OCI-LY1 (cell line): ENCODE data around the gene TNRC6C.

Experiments
- EZH2 ChIP-seq: fragments of 200-600 bp; sonication (generic), shearing (Covaris generic); IDR thresholded peaks from 2 replicates; pipeline ENCODE4 v1.8.0; 2017; ENCODE audit warnings: borderline replicate concordance, mixed run types, mild to moderate bottlenecking, antibody characterized with exemption, low read length, moderate library complexity, mixed read lengths
- TF ChIP-seq, protein P1 (sequence below): fragments of 200-600 bp; sonication (generic), shearing (Covaris generic); IDR thresholded peaks from 2 replicates; pipeline ENCODE4 v1.5.1; 2017; ENCODE audit warnings: mild to moderate bottlenecking, antibody characterized with exemption, low read length, moderate library complexity, mixed read lengths

DNA sequence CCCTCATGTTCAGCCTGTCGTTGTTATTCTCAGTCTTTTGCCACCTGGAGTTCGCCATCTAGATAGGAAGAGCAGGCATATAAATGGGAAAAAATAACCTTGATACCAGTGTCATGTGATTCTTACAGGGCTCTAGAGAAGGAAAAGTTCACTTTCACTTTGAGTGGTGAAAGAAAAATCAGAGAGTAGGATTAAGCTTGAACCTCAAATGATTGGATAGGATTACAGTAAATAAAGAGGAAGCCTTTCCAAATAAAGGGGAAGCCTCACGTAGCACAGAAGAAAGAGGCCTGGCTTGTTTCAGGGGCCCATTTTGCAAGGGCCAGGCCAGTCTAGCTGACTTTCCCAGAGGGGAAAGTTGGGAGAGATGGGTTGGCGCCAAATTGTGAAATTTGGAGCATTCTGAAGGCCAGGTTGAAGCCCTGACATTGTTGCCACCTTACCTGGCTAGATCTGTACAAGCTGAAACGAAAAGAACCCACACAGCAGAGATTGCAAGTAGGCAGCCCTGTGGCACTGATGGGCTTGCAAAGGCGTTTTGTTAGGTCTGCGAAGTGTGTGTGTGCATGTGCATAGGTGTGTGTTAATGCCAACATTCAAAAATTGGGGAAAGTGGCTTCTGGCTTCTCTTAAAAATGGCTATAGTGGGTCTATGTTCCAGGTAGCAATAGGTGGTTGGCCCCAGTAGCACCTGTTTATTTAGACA, 131.2 kb downstream of the TNRC6C start:
- TF ChIP-seq, protein P1, sequence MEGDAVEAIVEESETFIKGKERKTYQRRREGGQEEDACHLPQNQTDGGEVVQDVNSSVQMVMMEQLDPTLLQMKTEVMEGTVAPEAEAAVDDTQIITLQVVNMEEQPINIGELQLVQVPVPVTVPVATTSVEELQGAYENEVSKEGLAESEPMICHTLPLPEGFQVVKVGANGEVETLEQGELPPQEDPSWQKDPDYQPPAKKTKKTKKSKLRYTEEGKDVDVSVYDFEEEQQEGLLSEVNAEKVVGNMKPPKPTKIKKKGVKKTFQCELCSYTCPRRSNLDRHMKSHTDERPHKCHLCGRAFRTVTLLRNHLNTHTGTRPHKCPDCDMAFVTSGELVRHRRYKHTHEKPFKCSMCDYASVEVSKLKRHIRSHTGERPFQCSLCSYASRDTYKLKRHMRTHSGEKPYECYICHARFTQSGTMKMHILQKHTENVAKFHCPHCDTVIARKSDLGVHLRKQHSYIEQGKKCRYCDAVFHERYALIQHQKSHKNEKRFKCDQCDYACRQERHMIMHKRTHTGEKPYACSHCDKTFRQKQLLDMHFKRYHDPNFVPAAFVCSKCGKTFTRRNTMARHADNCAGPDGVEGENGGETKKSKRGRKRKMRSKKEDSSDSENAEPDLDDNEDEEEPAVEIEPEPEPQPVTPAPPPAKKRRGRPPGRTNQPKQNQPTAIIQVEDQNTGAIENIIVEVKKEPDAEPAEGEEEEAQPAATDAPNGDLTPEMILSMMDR: no peak
- no peak for TF ChIP-seq EZH2
